ENCODE measurements around the gene ABCC5.

ABCC5 gene

GRCh38 chr3:183968666-183969245 lies 48.9 kb downstream of the ABCC5 start:
- no peak for DNase-seq

DNA sequence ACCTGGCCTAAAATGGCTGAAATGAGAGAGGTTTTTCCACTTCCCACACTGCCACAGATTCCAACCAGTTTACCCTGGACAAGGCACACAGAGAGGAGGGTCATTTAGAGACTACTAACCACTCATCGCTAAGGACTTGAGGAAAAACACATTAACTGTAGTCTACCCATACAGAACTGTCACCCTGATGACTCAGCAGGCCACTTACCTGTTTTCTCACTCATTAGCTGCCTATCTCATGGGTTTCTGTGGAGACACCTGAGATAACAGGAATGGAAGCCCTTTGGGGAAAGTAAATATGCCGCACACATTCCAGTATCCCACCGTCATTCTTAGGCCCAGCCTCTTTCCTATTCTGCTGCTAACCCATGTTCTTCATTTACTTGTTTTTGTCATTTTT lies 50.0 kb downstream of the ABCC5 start:
- no peak for DNase-seq

DNA sequence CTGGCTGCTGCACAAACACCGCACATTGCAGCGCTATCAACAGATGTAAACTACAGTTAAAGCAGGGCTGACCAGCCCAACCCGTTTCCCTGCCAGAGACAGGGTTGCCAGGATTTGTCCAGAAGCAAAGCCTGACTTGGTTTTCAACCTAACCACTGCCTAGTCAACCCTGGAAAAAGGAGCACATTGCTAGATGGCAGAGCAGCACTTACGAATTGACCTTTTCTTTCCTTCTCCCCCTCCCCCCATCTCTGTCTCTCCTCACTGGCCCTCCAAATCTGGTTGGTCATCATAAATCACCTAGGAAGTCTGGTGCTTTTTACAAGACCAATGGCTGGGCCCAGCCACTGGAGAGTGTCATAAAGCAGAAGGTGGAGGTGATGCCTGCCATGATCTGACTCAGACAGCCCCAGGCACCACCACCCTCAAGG lies 51.3 kb downstream of the ABCC5 start:
- no peak for DNase-seq

DNA sequence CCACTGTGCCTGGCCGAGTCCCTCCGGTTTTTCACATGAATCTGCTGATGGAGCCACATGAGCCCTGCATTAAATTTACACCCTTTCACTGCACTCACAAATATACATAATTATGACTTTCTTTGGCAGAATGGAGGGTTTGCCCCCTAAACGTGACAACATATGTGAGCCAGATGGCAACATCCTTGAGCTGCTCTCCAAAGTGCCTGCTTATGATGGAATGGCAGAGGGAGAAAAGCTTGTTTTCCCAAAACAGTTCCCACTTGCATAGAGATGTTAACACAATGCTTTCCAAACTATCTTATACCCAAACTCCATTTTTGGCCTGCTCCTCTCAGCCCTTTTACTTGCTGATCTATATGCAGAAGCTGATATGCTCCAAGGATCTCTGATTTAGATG lies 54.9 kb downstream of the ABCC5 start:
- DNase-seq = no peak

DNA sequence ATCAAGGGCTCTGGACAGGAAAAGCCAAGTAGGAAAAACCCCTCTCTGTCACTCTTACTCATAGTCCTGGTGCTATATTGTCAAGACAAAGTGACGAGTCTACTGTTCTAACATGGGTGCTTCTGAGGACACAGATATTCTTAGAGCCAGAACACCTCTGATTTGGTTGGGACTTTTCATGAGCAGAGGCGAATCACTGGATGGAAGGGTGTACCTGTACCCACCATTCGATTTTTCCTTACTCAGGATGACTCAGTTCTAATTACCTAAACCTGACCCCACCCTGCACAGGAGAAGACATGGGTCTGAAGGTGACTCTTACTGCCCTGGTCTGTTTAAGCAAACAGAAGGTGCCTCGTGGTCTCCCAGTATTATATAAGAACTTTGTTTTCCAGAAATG lies 58.5 kb downstream of the ABCC5 start:
- DNase-seq = no peak

GRCh38 chr3:183958775-183959174 lies 58.9 kb downstream of the ABCC5 start:
- DNase-seq = no peak

DNA sequence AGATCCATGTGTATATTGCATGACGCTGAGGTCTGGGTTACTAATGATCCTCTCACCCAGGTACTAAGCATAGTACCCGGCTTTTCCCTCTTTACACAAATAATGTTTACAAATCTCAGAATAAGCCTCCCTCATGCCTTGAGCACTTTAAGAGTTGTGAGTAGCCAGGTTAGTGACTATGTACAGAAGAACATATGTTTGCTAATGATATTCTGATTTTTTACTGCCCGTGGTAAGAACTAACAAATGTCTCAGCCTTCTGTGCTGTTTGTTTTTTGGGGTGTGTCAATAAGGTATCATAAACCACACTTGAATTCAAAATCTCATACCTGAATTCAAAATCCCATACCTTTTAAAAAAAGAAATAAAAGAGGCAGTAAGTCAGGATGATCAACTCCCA lies 59.5 kb downstream of the ABCC5 start:
- DNase-seq = no peak

DNA sequence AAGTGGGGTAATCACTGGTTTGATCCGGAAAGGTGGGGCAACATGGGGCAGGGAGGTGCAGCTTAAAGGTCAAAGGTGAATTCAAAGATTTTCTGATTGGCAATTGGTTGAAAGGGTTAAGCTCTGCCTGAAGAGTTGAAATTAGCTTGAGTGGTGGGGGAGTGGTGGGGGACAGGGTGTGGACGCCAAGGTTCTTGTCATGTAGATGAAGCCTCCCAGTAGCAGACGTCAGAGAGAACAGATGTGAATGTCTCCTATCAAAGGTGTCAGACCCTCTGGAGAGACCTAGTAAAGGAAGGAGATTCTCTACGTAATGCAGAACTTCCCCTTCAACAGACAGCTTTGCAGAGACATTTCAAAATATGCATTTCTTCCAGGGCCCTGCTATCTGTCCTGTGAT lies 62.8 kb downstream of the ABCC5 start:
- DNase-seq = no peak

- DNase-seq = no peak
Measured at GRCh38 chr3:183953471-183954070, 64.1 kb downstream of the ABCC5 start.

DNA sequence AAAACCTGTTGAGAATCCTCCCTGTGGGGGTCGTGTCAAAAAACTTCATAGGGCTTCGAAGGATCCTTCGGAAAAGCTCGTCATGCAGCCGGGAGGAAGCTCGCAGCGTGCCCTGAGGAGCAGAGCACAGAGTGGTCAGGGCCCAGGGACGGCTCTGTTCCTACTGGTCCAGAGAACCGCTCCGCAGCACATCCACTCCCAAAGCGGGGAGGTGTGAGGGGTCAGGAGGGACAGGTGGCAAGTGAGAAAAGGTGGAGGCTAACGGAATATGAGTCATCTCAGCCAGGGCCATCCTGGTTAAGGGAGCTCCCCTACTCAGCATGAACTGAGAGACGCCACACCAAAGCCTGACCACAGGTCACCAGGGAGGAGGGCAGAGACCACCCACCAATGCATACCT lies 66.2 kb downstream of the ABCC5 start:
- no peak for DNase-seq

DNA sequence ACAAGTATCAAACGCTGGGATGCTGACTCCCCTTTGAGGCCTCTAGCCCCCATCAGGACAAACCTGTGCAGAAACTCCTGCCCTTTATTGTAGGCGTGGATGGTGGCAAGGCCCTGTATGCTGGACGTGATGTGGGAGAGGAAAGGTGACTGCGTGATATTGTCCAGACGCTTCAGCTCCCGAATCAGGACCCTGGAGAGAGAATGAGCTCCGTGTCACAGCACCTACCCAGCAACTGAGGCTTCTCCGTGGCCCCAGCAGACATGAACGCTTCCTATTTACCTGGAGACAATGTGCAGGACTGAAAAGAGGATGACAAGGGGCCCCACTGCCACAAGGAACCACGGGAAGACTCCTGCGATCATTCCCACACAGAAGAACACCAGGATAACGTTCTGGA lies 68.0 kb downstream of the ABCC5 start:
- DNase-seq = no peak

- DNase-seq = no peak
Measured at GRCh38 chr3:183946037-183946436, 71.6 kb downstream of the ABCC5 start.

GRCh38 chr3:183944775-183945174 lies 72.9 kb downstream of the ABCC5 start:
- DNase-seq = peak; percentile 16

DNA sequence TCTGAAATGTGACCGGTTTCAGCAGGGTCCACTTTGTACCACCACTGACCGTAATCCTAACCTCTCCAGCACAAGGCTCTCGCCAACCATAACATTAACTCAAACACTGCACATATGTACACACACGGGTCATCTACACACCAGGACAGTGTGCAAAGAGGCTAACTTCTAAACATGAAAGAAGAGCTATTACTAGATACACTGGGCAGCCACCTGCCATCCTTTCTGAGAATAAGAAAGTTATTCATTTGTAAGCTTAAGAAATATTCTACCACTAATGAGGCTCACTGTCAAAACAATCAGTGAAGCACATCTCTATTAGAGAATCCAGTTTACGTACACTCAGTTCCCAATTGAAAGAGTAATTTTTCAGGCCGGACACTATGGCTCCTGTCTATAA lies 73.9 kb downstream of the ABCC5 start:
- DNase-seq = no peak

- DNase-seq = no peak
Measured at GRCh38 chr3:183941216-183941615, 76.5 kb downstream of the ABCC5 start.

- no peak for DNase-seq
Measured at GRCh38 chr3:183937601-183938286, 79.9 kb downstream of the ABCC5 start.

DNA sequence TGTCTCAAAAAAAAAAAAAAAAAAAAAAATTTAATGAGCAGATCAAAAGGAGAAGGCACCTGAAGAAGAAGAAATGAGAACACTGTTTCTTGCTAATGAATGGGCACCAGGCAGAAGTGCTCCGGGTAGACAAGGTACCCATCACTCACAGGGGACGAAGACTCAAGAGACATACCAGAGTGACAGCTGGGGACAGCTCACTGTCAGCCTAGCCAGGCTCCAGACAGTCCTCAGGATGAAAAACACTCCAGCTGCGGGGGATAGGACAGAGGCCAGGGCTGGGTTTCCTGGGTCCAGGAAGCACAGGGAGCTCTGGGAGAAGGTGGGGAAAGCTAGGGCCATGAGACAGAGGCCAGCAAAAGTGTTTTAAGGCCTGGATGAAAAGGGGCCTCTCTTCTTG lies 84.5 kb downstream of the ABCC5 start:
- no peak for DNase-seq

GRCh38 chr3:183931881-183932280 lies 85.8 kb downstream of the ABCC5 start:
- no peak for DNase-seq

- no peak for DNase-seq
Measured at GRCh38 chr3:183930086-183930485, 87.6 kb downstream of the ABCC5 start.

DNA sequence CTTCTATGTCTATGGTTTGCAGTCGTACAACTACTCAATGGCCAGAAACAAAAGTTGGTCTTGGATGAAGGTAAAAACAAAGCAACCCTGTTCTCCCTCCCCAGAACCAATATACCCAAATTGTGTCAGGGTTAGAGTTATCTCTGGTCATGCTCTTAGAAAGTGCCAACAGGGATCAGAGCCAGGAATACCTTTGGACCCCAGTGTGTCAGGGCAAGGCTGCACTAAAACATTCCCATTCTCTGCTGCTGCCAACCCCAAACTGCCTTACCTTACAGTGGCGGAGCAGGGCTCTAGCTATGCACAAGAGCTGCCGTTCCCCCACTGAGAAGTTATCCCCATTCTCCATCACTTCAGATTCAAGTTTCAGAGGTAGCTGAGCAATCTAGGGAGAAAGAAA lies 90.6 kb downstream of the ABCC5 start:
- DNase-seq = no peak

DNA sequence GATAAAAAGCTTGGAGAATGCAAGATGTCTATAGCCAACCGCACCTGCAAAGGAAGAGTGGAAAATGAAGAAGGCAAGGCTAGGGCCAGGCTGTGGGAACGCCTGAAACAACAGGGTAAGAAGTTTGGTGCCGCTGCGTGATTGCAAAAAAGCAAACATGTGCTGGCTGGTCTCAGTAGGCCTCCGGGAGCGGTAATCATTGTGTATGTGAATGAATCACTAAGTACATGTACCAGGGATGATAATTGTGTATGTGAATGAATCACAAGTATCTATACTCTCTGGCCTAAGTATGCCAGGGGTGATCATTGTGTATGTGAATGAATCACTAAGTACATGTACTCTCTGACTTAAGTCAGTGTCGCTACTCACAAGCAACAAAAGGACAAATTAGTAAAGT lies 92.7 kb downstream of the ABCC5 start:
- no peak for DNase-seq

DNA sequence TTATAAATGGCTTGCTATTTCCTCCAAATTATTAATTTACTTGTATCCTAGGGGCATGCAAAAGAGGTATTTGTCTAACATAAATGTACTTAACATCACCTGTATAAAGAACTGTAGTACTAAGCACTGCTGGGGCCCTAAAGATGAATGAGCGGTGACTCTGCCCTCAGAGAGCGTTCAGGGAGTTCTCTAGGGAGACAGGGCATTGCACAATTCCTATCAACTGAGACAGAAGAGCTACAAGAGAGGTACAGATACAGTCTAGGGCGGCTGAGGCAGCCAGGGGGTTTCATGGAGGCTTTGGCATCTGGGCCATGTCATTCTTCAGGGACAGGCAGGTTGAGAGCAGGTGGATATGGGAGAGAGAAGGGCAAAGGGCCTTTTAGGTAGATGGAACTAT lies 93.1 kb downstream of the ABCC5 start:
- DNase-seq = no peak

DNA sequence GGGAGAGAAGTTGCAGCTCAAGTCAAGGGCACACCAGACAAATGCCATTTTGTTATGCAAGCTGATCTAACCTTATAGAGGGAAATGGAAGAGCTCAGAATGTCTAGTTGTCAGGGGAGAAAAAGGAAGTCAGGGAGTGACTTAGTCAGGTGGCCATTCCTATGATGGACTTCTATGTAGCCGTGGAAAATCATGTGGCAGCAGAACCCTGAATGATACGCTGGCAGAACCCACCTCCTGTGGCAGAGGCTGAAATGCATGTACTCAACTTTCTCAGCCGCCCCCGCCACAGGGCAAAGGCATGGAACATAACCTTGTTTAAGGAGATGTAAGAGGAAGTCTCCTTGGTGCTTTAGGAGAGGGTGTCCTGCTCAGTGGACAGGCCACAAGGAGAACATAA lies 95.3 kb downstream of the ABCC5 start:
- no peak for DNase-seq

- DNase-seq = no peak
Measured at GRCh38 chr3:183921096-183921495, 96.6 kb downstream of the ABCC5 start.

- no peak for DNase-seq
Measured at GRCh38 chr3:183920416-183920815, 97.3 kb downstream of the ABCC5 start.
